Astrocyte of the hippocampus (primary cell): ENCODE data around the gene DCAF15.
"Not testable (repeated sequence)": the region's sequence is repeated elsewhere in the genome, so short reads cannot be mapped to it uniquely, and the experiment has no call there.

Experiments used
- DNase-seq: peaks from one replicate; pipeline ENCODE4 v3.0.0; 2011; ENCODE audit warnings: low read depth, low spot score

Gene DCAF15

DNA sequence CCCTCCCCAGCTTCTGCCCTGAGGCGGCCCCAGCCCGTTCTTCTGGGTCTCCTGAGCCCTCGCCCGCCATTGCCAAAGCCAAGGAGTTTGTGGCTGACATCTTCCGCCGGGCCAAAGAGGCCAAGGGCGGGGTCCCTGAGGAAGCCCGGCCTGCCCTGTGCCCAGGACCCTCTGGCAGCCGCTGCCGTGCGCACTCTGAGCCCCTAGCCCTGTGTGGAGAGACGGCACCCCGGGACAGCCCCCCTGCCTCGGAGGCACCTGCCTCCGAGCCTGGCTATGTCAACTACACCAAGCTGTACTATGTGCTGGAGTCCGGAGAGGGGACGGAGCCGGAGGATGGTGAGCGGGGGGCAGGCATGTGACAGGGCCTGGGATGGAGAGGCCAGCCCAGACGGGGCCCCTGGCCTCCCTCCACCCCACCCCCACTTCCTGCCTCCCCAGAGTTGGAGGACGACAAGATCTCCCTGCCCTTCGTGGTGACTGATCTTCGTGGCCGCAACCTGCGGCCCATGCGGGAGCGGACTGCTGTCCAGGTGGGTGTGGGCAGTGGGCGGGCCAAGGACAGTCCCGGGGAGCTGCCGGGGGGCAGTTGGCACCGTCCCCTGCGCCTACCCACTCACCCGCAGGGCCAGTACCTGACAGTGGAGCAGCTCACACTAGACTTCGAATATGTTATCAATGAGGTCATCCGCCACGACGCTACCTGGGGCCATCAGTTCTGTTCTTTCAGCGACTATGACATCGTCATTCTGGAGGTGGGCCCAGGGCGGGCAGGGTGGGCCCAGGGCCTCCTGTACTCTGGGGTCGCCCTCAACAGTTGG lies 7.0 kb downstream of the DCAF15 start:
- DNase-seq = no peak

DNA sequence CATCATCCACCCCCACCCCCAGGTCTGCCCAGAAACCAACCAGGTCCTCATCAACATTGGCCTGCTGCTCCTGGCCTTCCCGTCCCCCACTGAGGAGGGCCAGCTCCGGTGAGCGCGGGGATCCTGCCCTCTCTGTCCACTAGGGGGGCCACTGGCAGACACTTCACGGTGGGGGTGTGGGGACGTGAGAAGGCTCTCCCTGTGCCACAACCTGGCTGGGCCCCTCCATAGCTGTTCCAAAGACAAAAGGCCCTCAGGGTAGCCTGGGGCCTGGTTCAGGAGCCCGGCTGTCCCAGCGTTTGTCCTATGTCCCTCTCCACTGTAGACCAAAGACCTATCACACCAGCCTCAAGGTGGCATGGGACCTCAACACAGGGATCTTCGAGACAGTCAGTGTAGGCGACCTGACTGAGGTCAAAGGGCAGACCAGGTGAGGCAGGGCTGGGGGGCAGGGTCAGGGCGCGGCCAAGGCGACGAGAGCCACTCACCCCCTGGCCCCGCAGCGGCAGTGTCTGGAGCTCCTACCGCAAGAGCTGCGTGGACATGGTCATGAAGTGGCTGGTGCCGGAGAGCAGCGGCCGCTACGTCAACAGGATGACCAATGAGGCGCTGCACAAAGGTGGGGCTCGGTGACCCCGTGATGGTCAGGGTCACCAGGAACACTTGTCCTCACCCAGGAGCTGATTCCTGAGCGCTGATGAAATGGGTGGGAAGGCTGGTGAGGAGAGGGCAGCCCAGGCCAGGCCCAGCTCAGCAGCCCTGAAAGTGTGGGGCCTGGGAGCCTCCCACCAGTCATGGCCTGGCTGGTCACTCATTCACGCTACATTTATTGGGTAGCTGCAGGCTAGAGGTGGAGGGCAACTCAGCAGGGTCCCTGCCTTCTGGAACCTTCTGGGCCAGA lies 7.9 kb downstream of the DCAF15 start:
- DNase-seq = no peak

DNA sequence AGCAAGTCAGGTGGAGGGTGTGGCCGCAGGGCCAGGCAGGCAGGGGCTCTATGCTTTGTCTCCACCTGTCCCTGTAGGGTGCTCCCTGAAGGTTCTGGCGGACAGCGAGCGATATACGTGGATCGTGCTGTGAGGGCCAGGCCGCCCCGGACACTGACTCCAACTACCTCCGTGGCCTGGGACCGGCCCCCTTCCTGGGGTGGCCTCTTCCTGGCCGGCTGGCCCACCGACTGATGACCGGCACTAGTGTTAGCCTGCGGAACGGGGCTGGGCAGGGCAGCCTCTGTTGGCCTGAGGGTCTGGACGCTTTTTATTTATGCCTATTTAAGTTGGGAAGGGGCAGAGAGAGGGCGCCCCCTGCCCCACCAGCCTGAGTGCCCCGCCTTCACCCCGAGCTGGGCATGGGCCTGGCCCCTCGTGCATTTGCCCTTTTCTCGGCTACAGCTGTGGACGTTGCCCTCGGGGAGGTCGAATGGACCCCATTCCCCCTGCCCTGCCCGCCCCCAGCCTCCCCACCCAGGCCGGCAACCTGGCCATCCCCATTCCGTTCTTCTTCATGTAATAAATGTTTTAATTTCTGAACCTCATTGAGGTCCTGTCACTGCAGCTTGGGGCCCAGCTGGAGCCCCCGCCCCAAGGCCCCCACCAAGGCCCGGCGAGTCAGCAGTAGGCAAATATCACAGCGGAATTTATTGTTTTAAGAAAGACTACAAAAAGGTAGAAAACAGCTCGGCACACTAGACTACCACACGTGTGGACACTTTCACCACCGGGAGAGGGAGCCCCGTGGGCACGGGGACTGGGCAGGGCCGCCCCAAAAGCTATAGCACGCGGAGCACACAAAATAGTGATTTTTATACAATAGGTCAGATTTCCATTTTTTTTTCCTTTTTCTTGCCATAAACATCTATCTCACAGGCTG lies 8.8 kb downstream of the DCAF15 start:
- no peak for DNase-seq

GRCh38 chr19:13961826-13962698 lies 9.8 kb downstream of the DCAF15 start:
- peak; percentile 68 for DNase-seq

- peak; percentile 86 for DNase-seq
These were observed 10.6 kb downstream of the DCAF15 start for GRCh38 chr19:13962699-13963602.

- no peak for DNase-seq
These were observed 11.3 kb downstream of the DCAF15 start for GRCh38 chr19:13963603-13964105.

- peak; percentile 49 for DNase-seq
These were observed 12.5 kb downstream of the DCAF15 start for GRCh38 chr19:13964776-13965175.

DNA sequence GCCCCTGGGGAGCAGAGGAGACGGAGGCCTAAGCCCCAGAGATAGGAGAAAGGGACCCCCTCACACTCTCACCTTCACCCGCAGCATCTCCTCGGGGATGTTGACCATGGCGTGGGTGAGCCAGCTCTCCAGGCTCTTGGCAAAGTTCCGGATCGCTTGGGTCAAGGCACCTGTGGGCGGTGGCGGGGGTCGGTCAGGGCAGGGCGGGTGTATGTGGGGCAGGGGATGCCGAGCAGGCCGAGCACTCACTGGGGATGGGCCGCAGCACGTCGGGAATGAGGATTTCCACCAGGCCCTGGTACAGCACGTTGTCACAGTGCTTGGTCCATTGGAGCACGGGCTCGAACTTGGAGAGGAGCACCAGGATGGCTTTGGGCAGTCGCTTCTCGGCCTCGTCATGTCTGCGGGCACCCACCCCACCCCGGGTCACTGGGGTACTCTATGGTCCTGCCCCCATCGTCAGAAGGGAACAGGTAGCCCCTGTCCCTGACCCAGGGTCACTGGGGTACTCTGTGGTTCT lies 13.1 kb downstream of the DCAF15 start:
- no peak for DNase-seq

DNA sequence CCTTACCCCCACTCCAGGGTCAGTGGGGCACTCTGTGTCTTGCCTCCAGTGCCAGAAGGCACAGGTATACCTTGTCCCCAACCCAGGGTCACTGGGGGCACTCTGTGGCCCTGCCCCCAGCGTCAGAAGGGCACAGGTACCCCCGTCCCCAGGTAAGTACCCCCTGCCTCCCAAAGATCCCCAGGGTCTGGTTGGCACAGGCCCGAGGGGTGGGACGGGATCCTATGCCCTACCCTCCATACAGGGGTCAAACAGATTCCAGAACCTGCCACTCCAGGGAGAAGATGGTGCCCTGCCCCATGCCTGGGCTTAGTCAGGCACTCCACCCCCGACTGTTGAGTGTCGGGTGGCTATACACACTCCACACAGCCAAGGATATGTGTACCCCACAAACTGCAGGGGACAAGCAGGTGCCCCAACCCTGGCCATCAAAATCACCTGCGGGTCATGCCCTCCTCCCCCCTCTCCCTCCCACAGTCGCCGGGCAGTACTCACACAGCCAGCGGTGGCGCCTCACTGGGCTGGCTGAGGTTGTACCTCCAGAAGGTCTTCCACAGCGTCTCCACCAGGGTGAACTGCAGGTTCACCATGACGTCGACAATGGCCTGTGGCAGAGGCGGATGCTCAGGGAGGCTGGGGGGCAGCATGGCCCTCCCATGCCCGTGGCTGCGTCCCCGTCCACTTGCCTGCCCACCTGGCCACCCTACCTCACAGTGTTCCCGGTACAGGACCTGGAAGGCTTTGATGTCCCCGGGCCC lies 13.8 kb downstream of the DCAF15 start:
- no peak for DNase-seq

DNA sequence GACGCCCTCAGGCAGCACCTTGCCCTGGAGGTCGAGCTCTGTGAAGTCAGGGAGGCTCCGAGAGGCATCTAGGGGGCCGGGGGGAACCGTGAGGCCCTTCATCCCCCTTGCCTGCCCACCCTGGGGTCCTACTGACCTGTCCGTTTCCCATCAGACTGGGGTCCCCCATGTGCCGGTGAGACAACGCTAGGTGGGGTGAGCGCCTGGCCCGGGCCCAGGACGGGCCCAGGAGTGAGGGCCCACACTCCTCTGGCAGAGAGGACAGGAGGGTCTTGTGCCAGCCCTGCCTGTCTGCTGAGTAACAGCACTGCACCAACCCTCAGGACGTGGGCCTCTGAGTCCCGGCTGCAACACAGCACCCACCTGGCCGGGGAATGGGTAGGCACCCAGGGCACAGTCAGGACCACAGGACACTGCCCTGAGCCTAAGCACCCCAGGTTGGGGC lies 14.4 kb downstream of the DCAF15 start:
- DNase-seq = no peak

- not testable (repeated sequence) for DNase-seq
These were observed 14.9 kb downstream of the DCAF15 start for GRCh38 chr19:13967206-13967605.

DNA sequence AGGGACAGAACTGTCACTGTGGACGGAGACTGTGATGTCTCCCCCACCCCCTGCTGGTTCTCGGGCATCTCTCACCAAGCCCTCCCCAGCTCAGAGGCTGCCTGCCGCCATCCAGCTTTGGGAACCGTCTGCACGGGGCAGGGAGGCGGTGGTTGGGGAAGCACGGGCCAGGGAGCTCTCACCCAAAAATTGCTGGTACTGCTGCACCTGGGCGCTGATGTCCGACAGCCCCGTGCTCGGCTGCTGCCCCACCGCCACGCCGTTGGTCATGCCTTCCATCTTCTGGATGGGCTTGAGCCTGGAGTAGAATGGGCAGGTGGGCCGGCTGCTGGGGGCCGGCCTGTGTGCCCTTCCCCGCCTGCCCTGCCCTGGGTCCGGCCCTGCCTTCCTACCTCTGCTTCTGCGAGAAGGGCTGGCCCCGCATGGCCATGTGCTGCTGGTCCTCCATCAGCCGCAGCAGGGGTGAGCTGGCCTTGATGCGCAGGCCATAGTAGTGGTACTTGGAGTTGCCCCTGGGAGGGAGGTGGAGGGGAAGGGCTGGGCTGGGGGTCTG lies 16.1 kb downstream of the DCAF15 start:
- DNase-seq = no peak

- no peak for DNase-seq
These were observed 16.7 kb downstream of the DCAF15 start for GRCh38 chr19:13968999-13969398.

- no peak for DNase-seq
These were observed 17.6 kb downstream of the DCAF15 start for GRCh38 chr19:13969897-13970296.

- not testable (repeated sequence) for DNase-seq
These were observed 19.6 kb downstream of the DCAF15 start for GRCh38 chr19:13971868-13972267.

DNA sequence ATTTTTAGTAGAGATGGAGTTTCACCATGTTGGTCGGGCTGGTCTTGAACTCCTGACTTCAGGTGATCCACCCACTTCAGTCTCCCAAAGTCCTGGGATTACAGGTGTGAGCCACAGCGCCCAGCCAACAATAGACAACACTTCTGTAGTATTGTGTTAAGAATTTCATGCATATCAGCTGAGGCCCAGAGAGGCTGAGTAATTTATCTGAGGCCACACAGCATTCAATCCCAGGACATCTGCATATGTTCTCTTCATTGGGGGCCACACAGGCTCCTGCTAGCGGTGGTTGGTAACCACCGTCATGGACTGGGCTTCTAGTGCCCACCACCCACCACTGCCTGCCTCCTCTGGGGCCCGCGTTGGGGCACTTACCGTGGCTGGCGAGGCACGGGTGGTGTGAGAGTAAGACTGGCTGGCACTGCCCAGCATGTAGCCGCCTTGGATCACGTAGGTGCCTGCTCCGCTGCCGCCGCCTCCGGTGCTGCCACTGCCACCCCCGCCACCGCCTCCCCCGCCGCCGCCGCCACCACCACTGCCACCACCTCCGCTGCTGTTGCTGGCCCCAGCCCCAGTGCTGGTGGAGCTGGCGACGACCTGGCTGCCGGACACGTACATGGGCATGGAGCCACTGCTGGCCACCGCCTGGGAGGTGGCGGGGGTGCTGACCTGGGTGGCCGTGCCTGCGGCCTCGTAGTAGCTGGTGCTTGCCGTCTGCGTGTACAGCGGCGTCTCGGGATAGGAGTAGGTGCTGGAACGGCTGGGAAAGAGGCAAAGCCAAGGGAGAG lies 20.3 kb downstream of the DCAF15 start:
- no peak for DNase-seq

DNA sequence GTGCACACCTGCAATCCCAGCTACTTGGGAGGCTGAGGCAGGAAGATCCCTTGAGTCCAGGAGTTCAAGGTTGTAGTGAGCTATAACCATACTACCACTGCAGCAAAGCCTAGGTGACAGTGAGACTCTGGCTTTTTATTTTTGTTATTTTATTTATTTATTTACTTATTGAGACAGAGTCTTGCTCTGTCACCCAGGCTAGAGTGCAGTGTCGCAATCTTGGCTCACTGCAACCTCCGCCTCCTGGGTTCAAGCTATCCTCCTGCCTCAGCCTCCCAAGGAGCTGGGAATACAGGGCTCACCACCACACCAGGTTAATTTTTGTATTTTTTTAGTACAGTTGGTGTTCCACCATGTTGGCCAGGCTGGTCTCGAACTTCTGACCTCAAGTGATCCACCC lies 21.2 kb downstream of the DCAF15 start:
- not testable (repeated sequence) for DNase-seq
